ENCODE data around the gene SRGAP1. TPM values are rescaled to one million over a fixed set of nuclear protein-coding genes. Genes with fewer than 3 reads are reported as not detected.

The SRGAP1 gene
- total RNA-seq, 4 donors from 2014 or later = 7.6 to 17.5 (median 14.6) TPM

- Histone ChIP-seq H3K4me3 (peak overlapping the region in 3 of 4 donors; percentile 24 to 31 (median 27)), H3K4me1 (peaks cover 3 to 31% (median 27%) of the 10 kb centered on the region in 4 donors), H3K27ac (replicated peaks in 1 of 4) (peak overlapping the region; percentile 40 to 65 (median 61)), H3K27me3 (no peaks in the 10 kb centered on the region), H3K36me3 (no peaks in the 10 kb centered on the region), H3K9me3 (no peaks in the 10 kb centered on the region)
- peak in 1 of 2 donors; percentile 13 for TF ChIP-seq POLR2AphosphoS5 (IDR thresholded peaks at IDR 0.05)
- no peak for TF ChIP-seq CTCF (IDR thresholded peaks at IDR 0.05)
- no peak for TF ChIP-seq EP300 (IDR thresholded peaks at IDR 0.05)
- no peak for TF ChIP-seq POLR2A (IDR thresholded peaks at IDR 0.05; ENCODE audit: low read depth)
- peak; percentile 91 for DNase-seq (ENCODE audit: extremely low spot score)
- intact Hi-C loops (cut with DNase I) = loop anchor here (5.0 to 10.0 kb wide), 2 partner anchors 43 to 195 kb away; partner anchors contain the start of gene SRGAP1
- WGBS = 21% methylated on average over 7 of the region's 7 CpGs
Measured at GRCh38 chr12:64039281-64039871, 194.9 kb downstream of the SRGAP1 start.

GRCh38 chr12:64042911-64043310, 198.4 kb downstream of the SRGAP1 start:
- Histone ChIP-seq H3K36me3 (no peaks in the 10 kb centered on the region), H3K27ac (replicated peaks in 1 of 4) (no peak overlapping the region), H3K4me1 (peaks cover 3 to 31% (median 27%) of the 10 kb centered on the region in 4 donors), H3K9me3 (no peaks in the 10 kb centered on the region), H3K4me3 (no peak overlapping the region), H3K27me3 (no peaks in the 10 kb centered on the region)
- WGBS = 66% methylated on average over 2 of the region's 2 CpGs
- TF ChIP-seq POLR2AphosphoS5 (IDR thresholded peaks at IDR 0.05) = no peak
- no peak for TF ChIP-seq CTCF (IDR thresholded peaks at IDR 0.05)
- no peak for TF ChIP-seq POLR2A (IDR thresholded peaks at IDR 0.05; ENCODE audit: low read depth)
- TF ChIP-seq EP300 (IDR thresholded peaks at IDR 0.05) = no peak
- no peak for DNase-seq (ENCODE audit: extremely low spot score)
- intact Hi-C loops (cut with DNase I) = no loop called here

DNA sequence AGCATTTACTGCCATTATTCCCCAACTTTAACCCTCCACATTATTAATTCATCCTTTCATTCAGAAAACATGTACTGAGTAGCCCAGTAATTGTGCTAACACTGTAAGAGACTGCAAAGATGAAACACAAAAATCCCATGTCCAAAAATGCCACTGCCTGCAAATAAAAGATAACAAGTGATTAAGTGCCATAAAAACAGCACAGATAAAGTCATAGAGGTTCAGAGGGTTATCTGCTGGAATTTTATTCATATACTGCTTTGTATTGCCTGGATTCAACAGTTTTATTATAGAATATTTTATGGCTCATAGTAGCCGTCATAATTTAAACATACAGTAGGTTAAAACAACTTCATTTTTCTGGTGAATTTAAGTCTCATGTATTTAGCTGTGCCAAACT, 199.7 kb downstream of the SRGAP1 start:
- DNase-seq (ENCODE audit: extremely low spot score) = no peak
- no peaks in the 10 kb centered on the region for H3K36me3 ChIP-seq
- WGBS = 86% methylated on average over 1 of the region's 1 CpG
- H3K4me1 ChIP-seq = peaks cover 3 to 22% (median 20%) of the 10 kb centered on the region in 4 donors
- H3K27me3 ChIP-seq = no peaks in the 10 kb centered on the region
- H3K9me3 ChIP-seq = peaks cover 0 to 2% (median 0%) of the 10 kb centered on the region in 4 donors
- H3K27ac ChIP-seq (replicated peaks in 1 of 4) = no peak overlapping the region
- intact Hi-C loops (cut with DNase I) = no loop called here
- no peak for TF ChIP-seq POLR2A (IDR thresholded peaks at IDR 0.05; ENCODE audit: low read depth)
- TF ChIP-seq POLR2AphosphoS5 (IDR thresholded peaks at IDR 0.05) = no peak
- no peak for TF ChIP-seq CTCF (IDR thresholded peaks at IDR 0.05)
- TF ChIP-seq EP300 (IDR thresholded peaks at IDR 0.05) = no peak
- H3K4me3 ChIP-seq = no peak overlapping the region

GRCh38 chr12:64051057-64051456, 206.6 kb downstream of the SRGAP1 start:
- no peaks in the 10 kb centered on the region for H3K27me3 ChIP-seq
- intact Hi-C loops (cut with DNase I) = no loop called here
- H3K4me3 ChIP-seq = no peak overlapping the region
- H3K27ac ChIP-seq (replicated peaks in 1 of 4) = no peak overlapping the region
- H3K36me3 ChIP-seq = peaks cover 0 to 3% (median 0%) of the 10 kb centered on the region in 4 donors
- H3K9me3 ChIP-seq = peaks cover 0 to 12% (median 2%) of the 10 kb centered on the region in 4 donors
- H3K4me1 ChIP-seq = no peaks in the 10 kb centered on the region
- DNase-seq (ENCODE audit: extremely low spot score) = no peak
- WGBS = 71% methylated on average over 2 of the region's 2 CpGs
- TF ChIP-seq CTCF (IDR thresholded peaks at IDR 0.05) (no peak), POLR2A (IDR thresholded peaks at IDR 0.05; ENCODE audit: low read depth) (no peak), EP300 (IDR thresholded peaks at IDR 0.05) (no peak), POLR2AphosphoS5 (IDR thresholded peaks at IDR 0.05) (no peak)
